Measurements from ENCODE around the gene MRPL2. TPM values are rescaled to one million over a fixed set of nuclear protein-coding genes. Genes with fewer than 3 reads are reported as not detected.
A peak's percentile ranks its signal among the peaks of the same experiment; 100 is the strongest.

MRPL2 gene
- 10 to 100 TPM; 13.5 to 15.2 TPM for total RNA-seq

- H3K4me1 ChIP-seq: peaks cover 29% of the 10 kb centered on the region
- peak within 1 kb of the TSS; percentile 63 to 87 for H3K4me3 ChIP-seq
- TF ChIP-seq POLR2A (IDR thresholded peaks at IDR 0.05) (peak; percentile 60 to 89 (median 87)), CTCF (IDR thresholded peaks at IDR 0.05) (no peak)
- H3K9me3 ChIP-seq: no peaks in the 10 kb centered on the region
- WGBS, 2 donors: 0 to 1% methylated on average over 14 to 64 of the region's 64 CpGs
- no peaks in the 10 kb centered on the region for H3K27me3 ChIP-seq
- H3K36me3 ChIP-seq (replicated peaks in 1 of 2; ENCODE audit: insufficient read depth in 1 of 2, low read depth in 2 of 2): no peaks in the 10 kb centered on the region
- peak within 1 kb of the TSS; percentile 77 to 96 (median 92) for H3K27ac ChIP-seq
- intact Hi-C loops (cut with DNase I): loop anchor here (5.0 kb wide), 1 partner anchor 42 kb away; no protein-coding TSS in a partner anchor
- peak; percentile 98 to 99 (median 99) for DNase-seq
- ATAC-seq: peak; percentile 95
Observed at GRCh38 chr6:43059168-43060033, at the start of gene MRPL2, which contains the start of gene KLC4. Gene MRPL2 (minus strand): TSS chr6:43059434. CDS start chr6:43059381, 53 bp downstream. Gene KLC4 (plus strand): TSS chr6:43059631. CDS start chr6:43061336, 1,705 bp downstream.

- WGBS, 2 donors: 87 to 91% methylated on average over 12 of the region's 12 CpGs
Observed at GRCh38 chr6:43107344-43108062, 48.3 kb upstream of the MRPL2 start.

GRCh38 chr6:43105538-43106222, 46.4 kb upstream of the MRPL2 start:
- Histone ChIP-seq H3K4me3 (no peak overlapping the region), H3K4me1 (no peaks in the 10 kb centered on the region), H3K36me3 (replicated peaks in 1 of 2; ENCODE audit: insufficient read depth in 1 of 2, low read depth in 2 of 2) (no peaks in the 10 kb centered on the region), H3K27ac (no peak overlapping the region), H3K27me3 (no peaks in the 10 kb centered on the region), H3K9me3 (no peaks in the 10 kb centered on the region)
- DNase-seq: no peak
- ATAC-seq: no peak
- TF ChIP-seq CTCF (IDR thresholded peaks at IDR 0.05) (no peak), POLR2A (IDR thresholded peaks at IDR 0.05) (no peak)
- WGBS, 2 donors: 85 to 87% methylated on average over 9 of the region's 9 CpGs
- intact Hi-C loops (cut with DNase I): no loop called here

More at GRCh38 chr6:43107344-43108062, 48.3 kb upstream of the MRPL2 start:
- ATAC-seq (no peak), DNase-seq (no peak)
- no peaks in the 10 kb centered on the region for H3K27me3 ChIP-seq
- no peak for TF ChIP-seq POLR2A (IDR thresholded peaks at IDR 0.05)
- H3K4me1 ChIP-seq: no peaks in the 10 kb centered on the region
- intact Hi-C loops (cut with DNase I): no loop called here
- no peak overlapping the region for H3K4me3 ChIP-seq
- H3K27ac ChIP-seq: no peak overlapping the region
- H3K9me3 ChIP-seq: no peaks in the 10 kb centered on the region
- H3K36me3 ChIP-seq (replicated peaks in 1 of 2; ENCODE audit: insufficient read depth in 1 of 2, low read depth in 2 of 2): no peaks in the 10 kb centered on the region

- Histone ChIP-seq H3K9me3 (no peaks in the 10 kb centered on the region), H3K36me3 (replicated peaks in 1 of 2; ENCODE audit: insufficient read depth in 1 of 2, low read depth in 2 of 2) (no peaks in the 10 kb centered on the region), H3K4me1 (no peaks in the 10 kb centered on the region), H3K4me3 (no peak overlapping the region), H3K27me3 (no peaks in the 10 kb centered on the region), H3K27ac (no peak overlapping the region)
- no peak for TF ChIP-seq CTCF (IDR thresholded peaks at IDR 0.05)
- no peak for TF ChIP-seq POLR2A (IDR thresholded peaks at IDR 0.05)
- DNase-seq (no peak), ATAC-seq (no peak)
- WGBS, 2 donors: 57 to 67% methylated on average over 2 of the region's 2 CpGs
- intact Hi-C loops (cut with DNase I): no loop called here
Observed at GRCh38 chr6:43103253-43103876, 44.1 kb upstream of the MRPL2 start.

All from body of pancreas (tissue), 4 donors.